ENCODE results near the gene CDC73. TPM values are rescaled to one million over a fixed set of nuclear protein-coding genes. Genes with fewer than 3 reads are reported as not detected.
"Not testable (repeated sequence)": the region's sequence is repeated elsewhere in the genome, so short reads cannot be mapped to it uniquely, and the experiment has no call there.

Gene CDC73
- total RNA-seq, 2 donors from 2014 or later = 27.8 to 30.1 TPM

DNA sequence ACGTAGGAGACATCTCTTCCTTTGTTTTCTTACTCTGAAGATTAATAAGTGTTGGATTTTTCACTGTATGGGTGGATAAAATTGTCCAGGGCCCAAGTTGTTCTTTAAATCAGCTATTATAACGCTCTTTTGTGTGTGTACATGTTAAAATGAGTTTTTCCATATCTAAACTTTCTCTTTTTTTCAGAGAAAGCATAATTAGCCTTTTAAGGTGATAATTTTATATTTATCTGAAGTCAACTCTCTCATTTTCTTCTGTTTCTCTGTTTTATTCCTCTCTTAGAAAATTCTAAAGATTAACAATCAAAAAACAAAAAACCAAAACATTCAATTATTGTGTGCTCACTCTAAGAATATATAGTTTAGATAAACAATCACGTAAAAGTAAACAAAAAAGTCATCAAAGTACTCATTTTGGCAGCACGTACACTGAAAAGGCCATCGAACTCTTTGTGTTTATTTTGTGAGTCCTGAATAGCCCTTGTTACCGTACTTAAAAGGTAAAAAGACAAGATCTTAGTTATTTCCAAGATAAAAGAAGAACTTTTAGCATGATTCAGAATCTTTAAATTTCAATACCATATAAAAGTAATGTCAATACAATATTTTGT, 7.2 kb upstream of the CDC73 start:
- TF ChIP-seq CTCF (IDR thresholded peaks at IDR 0.05) = no peak
- no peak overlapping the region for H3K27ac ChIP-seq
- no peaks in the 10 kb centered on the region for H3K9me3 ChIP-seq
- H3K4me1 ChIP-seq = peaks cover 0 to 9% of the 10 kb centered on the region in 2 donors
- no peaks in the 10 kb centered on the region for H3K27me3 ChIP-seq
- no peak for DNase-seq (ENCODE audit: low spot score)
- no peak overlapping the region for H3K4me3 ChIP-seq
- no peaks in the 10 kb centered on the region for H3K36me3 ChIP-seq

DNA sequence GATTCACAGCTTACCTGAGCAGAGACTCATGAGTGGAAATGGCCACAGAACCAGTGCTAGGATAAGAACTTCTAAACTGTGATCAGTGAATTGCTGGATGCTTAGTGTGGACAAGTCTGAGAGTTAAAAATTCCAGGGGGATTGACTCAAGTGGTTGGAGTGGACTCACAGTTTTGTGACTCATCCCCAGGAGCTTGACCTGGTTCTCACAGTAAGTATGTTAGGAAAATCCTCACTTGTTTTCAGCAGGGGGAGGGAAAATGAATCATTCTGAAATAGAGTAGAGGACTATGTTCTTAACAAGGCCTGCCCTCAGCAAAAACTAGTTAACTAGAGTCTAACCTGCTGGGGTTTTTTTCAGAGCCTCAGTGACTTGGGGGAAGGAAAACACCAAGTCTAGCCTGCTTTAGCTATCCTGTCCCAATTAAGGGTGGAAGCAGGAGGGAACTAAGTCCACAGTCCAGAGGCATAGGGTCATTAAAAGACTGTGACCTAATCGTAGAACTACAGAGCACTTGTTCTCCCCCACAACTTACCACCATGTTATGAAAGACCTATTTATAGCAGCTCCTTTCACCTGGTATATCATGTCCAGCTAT, 6.1 kb upstream of the CDC73 start:
- DNase-seq (ENCODE audit: low spot score) = no peak
- Histone ChIP-seq H3K27me3 (no peaks in the 10 kb centered on the region), H3K4me1 (peaks cover 0 to 9% of the 10 kb centered on the region in 2 donors), H3K36me3 (no peaks in the 10 kb centered on the region), H3K9me3 (no peaks in the 10 kb centered on the region), H3K27ac (peak overlapping the region; percentile 54 to 86), H3K4me3 (no peak overlapping the region)
- no peak for TF ChIP-seq CTCF (IDR thresholded peaks at IDR 0.05)

- H3K36me3 ChIP-seq; DNase-seq (ENCODE audit: low spot score); H3K4me3 ChIP-seq; H3K27me3 ChIP-seq; H3K9me3 ChIP-seq; H3K27ac ChIP-seq: not testable (repeated sequence)
- H3K4me1 ChIP-seq = peaks cover 0 to 13% of the 10 kb centered on the region in 2 donors
Measured at GRCh38 chr1:193117167-193117566, 4.7 kb upstream of the CDC73 start.

DNA sequence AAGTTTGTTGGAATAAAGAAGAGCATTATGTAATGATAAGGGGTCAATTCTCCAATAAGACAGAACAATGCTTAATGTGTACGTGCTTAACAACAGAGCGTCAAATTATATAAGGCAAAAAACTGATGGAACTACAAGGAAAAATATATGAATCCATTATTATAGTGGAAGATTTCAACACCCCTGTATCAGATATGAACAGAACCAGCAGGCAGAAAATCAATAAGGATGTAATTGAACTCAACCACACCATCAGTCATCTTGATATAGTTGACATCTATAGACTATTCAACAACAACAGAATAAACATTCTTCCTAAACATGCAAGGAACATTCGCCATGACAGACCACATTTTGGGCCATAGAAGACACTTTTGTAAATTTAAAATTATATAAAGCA, 3.6 kb upstream of the CDC73 start:
- Histone ChIP-seq H3K4me3 (no peak overlapping the region), H3K4me1 (peaks cover 0 to 17% of the 10 kb centered on the region in 2 donors)
- no peak for TF ChIP-seq CTCF (IDR thresholded peaks at IDR 0.05)

DNA sequence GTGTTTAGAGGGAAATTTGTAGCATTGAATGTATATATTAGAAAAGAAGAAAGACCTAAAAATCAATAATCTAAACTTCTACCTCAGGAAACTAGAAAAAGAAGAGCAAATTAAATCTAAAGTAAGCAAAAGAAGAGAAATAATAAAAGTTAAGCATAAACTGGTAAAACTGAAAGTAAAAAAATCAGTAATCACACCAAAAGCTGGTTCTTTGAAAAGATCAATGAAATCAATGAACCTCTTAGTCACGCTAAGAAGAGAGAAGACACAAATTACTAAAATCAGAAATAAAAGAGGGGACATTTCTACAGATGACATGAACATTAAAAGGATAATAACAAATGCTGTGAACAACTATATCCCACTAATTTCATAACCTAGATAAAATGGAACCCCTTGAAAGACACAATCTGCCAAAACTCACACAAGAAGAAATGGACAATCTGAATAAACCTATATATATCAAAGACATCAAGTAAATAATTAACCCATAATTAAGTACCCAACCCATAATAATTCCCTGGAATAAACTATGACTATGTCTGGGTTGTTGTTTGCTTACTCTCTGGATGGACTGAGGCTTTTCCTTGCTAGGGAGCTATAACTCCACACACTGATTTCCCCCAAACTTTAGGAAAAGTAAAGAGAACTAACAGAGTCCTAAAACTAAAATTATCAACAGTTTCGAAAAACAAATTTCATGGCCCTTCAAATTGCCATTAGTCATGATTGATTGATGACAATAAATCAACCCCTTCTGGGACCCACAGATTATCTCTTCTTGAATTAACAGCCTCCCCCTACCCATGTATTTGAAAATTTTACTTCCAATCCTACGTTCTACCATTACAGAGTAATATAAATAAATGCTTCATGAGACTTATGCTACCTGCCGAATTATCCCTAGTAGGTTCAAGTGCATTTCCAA, 2.8 kb upstream of the CDC73 start:
- H3K9me3 ChIP-seq = no peaks in the 10 kb centered on the region
- no peaks in the 10 kb centered on the region for H3K36me3 ChIP-seq
- peaks cover 0 to 26% of the 10 kb centered on the region in 2 donors for H3K4me1 ChIP-seq
- H3K27me3 ChIP-seq = no peaks in the 10 kb centered on the region
- no peak for TF ChIP-seq CTCF (IDR thresholded peaks at IDR 0.05)
- no peak overlapping the region for H3K4me3 ChIP-seq
- no peak for DNase-seq (ENCODE audit: low spot score)
- no peak overlapping the region for H3K27ac ChIP-seq

More for the DNA sequence above, 3.6 kb upstream of the CDC73 start:
- H3K9me3 ChIP-seq = no peaks in the 10 kb centered on the region
- no peak for DNase-seq (ENCODE audit: low spot score)
- H3K36me3 ChIP-seq = no peaks in the 10 kb centered on the region
- no peak overlapping the region for H3K27ac ChIP-seq
- no peaks in the 10 kb centered on the region for H3K27me3 ChIP-seq

GRCh38 chr1:193120604-193121166, 1.1 kb upstream of the CDC73 start:
- TF ChIP-seq CTCF (IDR thresholded peaks at IDR 0.05) = no peak

More at GRCh38 chr1:193120604-193121166, 1.1 kb upstream of the CDC73 start:
- Histone ChIP-seq H3K36me3 (peaks cover 6% of the 10 kb centered on the region), H3K4me1 (peaks cover 0 to 30% of the 10 kb centered on the region in 2 donors), H3K27ac (no peak overlapping the region), H3K4me3 (peak overlapping the region in 1 of 2 donors; percentile 66), H3K27me3 (no peaks in the 10 kb centered on the region), H3K9me3 (no peaks in the 10 kb centered on the region)
- DNase-seq (ENCODE audit: low spot score) = no peak
